C4-2B (cell line): ENCODE results near the gene WAC.

Experiments used
- ZFX ChIP-seq: fragments of 450-650 bp; IDR thresholded peaks from 2 replicates; pipeline ENCODE4 v1.6.1; 2017
- TF ChIP-seq, protein P1 (sequence below): fragments of 450-650 bp; conservative IDR thresholded peaks from 2 replicates; pipeline ENCODE4 v1.5.1; 2017; ENCODE audit warnings: mild to moderate bottlenecking

DNA sequence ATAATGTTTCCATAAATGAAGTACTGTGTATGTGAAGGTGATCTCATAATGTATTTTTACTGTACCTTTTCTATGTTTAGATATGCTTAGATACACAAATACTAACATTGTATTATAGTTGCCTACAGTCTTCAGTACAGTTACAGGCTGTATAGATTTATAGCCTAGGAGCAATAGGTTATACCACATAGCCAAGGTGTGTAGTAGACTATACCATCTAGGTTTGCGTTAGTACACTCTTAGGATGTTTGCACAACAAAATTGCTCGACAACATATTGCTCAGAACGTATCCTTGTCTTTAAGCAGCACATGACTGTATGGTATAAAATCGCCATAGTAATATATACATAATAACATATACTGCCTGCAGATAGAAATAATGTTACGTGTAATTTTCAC is 42.9 kb downstream of the WAC start:
- TF ChIP-seq, protein P1, sequence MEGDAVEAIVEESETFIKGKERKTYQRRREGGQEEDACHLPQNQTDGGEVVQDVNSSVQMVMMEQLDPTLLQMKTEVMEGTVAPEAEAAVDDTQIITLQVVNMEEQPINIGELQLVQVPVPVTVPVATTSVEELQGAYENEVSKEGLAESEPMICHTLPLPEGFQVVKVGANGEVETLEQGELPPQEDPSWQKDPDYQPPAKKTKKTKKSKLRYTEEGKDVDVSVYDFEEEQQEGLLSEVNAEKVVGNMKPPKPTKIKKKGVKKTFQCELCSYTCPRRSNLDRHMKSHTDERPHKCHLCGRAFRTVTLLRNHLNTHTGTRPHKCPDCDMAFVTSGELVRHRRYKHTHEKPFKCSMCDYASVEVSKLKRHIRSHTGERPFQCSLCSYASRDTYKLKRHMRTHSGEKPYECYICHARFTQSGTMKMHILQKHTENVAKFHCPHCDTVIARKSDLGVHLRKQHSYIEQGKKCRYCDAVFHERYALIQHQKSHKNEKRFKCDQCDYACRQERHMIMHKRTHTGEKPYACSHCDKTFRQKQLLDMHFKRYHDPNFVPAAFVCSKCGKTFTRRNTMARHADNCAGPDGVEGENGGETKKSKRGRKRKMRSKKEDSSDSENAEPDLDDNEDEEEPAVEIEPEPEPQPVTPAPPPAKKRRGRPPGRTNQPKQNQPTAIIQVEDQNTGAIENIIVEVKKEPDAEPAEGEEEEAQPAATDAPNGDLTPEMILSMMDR, result no peak
- TF ChIP-seq ZFX, result no peak
